Stimulated activated naive CD4-positive, alpha-beta T cell (primary cell): ENCODE results near the gene ZNF536.
"Not testable (repeated sequence)": the region's sequence is repeated elsewhere in the genome, so short reads cannot be mapped to it uniquely, and the experiment has no call there.

ENCODE experiments used
- DNase-seq, 6 experiments: peaks; one replicate each; lab custom pipeline; 2025; lab: John Stamatoyannopoulos, UW

ZNF536 gene

DNA sequence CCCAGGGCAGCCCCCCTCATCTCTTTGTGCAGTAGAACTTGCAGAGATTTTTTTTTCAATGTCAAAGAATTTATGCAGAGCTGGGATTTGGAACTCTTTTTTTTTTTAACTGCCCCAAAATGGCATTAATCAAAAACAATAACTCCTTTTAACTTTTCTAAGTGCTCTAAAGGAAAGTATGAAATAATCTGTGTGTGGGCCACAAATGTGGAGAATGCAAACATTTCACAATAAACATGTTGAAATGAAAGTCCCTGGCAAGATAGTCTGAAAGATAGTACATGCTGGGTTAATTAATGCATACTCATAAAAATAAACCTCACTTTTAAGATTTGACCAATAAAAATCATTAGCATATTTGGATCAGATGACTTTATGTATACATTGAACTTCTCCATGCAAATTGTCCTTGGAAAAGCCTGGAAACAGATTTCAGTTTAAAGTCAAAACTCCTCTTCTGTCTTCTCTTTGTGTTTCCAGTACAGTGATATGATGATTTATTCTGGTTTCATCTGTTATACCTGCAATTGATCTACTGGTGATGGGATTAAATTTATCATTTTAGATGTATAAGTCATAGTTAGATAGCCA lies 30.5 kb upstream of the ZNF536 start:
- DNase-seq: no peak

DNA sequence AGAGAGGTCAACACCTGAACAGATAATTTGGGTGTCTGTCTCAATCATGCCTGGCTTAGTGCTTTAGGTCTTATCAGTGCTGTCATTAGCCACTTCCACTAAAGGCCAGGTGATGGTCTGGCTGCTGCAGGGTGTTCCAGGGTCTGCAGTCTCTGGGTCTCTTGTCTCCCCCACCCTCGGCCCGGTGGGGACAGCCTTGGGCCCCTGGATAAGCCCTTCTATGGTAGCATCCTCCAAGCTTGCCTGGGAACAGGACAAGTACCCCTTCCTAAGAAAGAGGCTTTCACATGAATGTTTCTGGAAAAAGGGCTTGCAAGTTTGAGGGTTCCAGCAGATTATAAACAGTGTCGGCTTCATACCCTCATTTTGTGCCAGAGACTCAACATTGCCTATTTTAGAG lies 29.3 kb upstream of the ZNF536 start:
- no peak for DNase-seq

DNA sequence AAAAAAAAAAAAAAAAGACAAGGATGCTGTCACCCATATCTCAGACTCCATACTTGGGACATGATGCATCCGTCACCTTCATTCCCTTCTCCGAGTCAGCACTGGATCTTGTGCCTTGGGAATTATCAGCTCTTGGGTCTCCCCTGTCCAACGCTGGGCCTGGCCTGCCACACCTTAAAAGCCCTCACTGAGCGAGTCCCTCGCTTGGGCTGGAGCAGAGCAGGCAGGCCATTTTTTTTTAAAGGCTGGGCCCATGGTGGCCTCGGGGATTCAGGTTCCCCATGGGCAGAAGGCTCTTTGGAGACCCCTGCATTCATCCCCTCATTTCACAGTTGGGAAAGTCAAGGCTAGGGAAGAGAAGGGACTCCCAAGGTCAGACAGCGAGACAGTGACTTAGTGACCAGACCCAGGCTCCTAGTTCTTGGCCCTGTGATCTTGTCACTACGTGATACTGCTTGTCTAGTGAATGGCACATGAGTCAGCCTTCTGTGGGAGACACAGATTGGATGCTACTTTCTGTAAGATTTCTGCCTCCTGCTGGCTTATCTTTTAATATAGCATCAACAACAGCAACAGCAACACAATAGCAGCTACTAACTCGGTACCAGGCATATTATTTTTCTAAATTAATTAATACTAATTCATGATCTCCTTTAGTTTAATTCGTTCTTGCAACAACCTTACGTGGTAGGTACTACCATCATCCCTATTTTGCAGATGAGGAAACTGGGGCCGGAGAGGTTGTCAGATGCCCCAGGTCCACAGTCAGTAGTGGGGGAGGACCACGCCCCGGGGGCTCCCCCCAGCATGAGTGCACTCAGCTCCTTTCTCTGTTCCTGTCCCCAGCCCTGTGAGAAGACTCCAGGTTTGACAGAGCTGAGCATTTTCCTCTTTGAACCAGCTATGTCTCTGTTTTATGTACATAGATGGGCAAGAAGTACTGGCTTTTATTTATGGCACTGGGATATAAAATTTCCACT lies 27.4 kb upstream of the ZNF536 start:
- peak in 1 of 6 experiments; percentile 1 for DNase-seq

DNA sequence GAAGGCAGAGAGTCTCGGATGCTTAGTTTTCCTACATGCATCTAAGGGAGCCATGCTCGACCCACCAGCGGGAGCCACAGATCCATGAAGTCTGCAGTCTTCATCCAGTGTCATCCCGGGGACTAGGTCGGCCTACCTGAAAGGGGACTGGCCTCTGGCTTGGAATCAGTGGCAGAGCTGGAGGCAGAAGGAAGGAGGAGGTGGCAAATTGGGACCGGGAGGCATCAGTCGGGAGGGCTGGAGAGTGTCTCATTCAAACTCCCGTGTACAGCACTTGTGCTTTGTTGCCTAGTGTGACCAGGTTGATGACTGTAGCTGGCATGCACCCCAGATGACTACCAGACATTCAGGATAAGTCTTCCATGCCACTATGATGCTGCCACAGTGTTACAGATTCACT lies 26.5 kb upstream of the ZNF536 start:
- no peak for DNase-seq

DNA sequence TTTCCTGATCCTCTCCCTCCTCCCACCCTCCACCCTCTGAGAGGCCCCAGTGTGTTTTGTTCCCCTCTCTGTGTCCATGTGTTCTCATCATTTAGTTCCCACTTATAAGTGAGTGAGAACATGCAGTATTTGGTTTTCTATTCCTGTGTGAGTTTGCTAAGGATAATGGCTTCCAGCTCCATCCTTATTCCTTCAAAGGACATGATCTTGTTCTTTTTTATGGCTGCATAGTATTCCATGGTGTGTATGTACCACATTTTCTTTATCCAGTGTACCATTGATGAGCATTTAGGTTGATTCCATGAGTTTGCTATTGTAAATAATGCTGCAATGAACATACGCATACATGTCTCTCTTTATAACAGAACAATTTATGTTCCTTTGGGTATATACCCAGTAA lies 25.7 kb upstream of the ZNF536 start:
- DNase-seq: not testable (repeated sequence)

DNA sequence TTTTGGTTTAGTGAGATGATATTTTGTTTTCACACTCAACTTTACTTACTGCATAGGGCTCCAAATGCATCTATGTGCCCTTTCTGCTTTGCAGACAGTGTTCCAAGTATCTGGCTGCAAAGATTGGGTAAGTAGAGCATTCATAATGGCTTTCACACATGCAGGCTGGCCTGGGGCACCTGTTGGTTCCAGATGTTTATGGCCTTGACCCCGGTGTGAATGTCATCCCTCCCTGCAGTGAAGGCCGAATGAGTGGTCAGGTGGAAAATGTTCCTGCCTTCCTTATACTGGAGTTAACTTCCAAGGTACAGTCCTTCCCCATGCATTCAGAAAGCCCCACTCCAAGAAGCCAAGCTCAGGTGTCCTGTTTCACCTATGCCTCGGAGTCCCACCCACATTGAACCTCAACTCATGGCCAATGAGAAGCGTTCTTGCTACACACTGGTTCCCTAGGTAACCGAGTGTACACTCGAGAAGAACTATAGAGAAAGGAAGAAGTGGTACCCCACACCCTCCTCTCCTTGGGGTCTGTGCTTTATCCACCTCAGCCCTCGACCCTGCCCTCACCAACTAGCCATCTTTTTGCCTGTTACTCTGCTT lies 23.0 kb upstream of the ZNF536 start:
- DNase-seq: no peak

DNA sequence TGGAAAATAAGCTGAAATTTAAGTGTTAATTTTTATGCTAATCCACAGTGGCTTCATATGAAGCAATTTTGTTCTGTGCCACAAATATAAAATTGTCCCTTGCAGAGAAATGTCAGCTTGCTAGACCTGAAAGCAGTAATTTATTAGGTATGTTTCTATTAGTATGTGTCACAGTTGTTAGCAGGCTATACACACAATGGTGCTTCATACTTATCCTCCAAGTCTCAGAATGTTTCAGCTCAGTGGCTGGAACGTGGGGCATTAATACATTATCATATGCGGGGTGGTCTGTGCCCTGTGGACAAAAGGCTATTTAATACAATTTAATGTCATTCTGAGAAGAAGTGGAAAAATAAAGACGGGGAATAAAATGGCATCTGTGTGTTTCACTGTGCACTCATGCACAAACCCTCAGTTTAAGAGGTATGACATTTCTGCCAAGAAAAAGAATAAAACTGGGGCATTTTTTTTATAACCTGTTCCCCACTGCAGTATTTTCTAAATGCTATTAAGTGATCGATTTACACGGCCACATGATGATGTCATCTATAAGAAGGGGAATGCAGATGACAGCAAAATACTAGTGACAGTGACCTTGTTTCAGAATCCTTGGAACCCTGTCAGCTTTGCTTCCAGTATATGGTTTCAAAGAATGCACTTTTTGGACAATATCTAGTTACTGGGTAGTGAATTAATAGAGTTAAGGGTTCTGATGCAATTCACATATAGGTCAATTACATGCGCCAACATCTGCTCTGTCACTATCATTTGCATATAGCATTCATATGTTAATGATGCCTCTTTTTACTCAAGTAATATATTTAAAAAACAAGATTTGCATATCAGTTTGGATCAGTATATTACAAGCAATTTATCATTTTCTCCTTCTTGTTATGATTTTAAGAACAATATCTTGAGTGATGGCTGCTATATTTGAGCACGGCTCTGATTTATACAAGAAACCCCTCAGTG lies 21.2 kb upstream of the ZNF536 start:
- DNase-seq: no peak

DNA sequence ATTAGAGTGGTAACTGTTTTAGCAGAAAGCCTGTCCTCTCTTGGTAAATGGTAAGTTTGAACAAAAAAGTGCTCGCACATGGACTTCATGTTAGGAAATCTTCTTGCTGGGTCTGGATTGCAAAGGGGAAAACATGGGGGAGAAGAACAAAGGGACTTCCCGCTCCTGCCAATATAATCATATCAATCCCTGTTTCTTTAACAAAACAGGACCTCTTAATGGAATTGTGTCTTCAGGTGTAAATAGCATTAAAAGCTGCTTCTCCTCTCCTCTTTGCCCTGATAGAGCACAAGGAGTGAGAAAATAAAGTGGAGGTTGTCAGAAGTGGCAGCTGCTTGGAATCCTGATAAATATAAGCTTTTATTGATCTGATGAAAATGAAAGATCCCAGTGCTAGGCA lies 20.4 kb upstream of the ZNF536 start:
- no peak for DNase-seq

DNA sequence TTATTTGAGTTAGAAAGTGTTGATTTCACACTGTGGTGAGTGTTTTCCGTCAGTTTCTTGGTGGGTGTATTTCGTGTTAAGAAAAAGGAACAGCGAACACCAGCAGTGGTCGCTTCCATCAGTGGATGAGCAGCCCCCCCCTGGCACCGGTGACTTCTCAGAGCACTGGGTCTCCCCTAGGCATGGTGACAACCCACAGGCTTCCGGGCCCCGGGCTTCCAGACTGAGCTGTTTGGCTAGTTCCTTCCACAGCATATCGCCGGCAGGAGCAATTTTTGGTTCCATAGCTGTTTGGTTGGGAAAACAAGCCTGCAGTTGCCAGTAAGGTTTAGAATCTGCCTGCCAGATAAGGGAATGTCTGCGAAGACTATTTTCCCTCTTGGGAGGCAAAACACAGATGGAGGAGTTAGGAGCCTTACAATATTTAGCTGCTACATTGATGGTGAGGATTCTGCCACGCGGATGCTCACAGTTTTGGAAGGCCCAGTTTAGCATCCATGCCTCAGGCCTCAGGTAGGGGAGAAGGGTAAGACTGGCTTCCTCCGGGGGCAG lies 18.7 kb upstream of the ZNF536 start:
- no peak for DNase-seq

DNA sequence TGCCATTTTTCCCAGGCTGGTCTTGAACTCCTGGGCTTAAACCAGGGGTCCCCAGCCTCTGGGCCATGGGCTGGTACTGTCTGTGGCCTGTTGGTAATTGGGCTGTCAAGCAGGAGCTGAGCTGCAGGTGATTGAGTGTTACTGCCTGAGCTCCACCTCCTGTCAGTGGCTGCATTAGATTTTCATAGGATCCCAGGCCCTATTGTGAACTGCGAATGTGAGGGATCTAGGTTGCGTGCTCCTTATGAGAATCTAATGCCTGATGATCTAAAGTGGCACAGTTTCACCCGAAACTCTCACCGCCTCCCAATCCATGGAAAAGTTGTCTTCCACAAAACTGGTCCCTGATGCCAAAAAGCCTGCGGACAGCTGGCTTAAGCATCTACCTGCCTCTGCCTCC lies 16.6 kb upstream of the ZNF536 start:
- DNase-seq: no peak

DNA sequence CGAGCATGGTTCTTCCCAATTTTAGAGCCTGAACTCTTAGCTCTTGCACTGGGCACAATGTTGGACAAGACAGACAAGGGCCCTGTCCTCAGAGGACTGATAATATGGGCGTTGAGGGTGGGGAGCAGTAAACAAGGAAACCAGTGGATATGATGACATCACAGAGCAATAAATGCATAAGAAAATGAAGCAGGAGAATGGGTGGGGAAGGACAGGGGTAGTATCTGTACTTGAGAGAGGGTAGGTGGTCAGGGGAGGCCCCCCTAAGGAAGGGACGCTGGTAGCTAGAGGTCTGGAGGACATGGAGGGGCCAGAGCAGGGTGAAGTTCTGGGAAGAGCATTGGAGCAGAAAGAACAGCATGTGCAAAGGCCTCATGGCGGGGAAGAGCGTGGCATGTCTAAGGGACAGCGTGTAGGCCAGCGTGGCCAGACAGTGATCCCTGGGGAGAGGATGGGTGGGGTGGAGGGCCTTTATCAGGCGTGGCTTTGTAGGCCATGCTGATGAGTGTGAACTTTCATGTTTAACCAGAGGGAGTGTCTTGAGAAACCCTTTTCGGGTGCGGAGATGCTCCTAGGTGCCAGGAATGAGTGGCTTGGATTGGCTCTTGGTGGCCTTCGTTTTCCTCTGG lies 15.1 kb upstream of the ZNF536 start:
- no peak for DNase-seq

DNA sequence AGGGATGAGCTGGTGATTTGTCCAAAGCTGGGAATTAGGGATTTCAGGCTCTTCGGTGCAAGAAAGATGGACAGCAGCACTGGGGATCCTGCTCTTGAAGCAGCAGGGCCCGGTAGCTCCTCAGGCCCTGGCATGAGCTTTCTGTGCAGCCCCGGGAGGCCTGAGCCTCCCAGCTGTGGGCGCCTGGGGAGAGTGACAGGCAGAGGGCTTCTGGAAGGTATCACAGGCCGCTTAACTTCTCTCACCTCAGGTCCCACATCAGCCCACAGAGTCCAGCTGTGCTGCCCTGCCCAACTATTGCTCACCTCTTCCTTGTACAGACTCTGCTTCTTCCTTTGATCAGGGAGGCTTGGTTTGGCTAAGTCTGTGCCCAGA lies 14.6 kb upstream of the ZNF536 start:
- DNase-seq: no peak

DNA sequence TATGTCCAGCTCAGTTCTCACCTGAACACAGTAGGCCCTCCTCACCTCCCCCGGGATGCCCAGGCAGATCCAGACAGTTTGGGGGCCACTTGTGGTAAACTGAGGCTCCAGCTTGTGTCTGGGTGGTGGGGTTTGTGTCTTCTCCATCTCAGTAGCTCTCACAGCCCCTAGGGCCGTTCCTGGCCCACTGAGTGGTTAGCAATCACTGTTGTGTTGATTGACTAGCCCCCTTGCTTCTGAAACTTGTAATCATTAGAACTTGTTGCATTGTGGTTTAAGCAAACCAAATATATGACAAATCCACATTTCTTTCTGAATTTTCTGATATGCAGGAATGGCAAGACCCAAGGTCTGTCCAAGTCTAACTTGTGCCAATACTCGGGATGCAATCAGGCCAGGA lies 13.9 kb upstream of the ZNF536 start:
- DNase-seq: no peak

DNA sequence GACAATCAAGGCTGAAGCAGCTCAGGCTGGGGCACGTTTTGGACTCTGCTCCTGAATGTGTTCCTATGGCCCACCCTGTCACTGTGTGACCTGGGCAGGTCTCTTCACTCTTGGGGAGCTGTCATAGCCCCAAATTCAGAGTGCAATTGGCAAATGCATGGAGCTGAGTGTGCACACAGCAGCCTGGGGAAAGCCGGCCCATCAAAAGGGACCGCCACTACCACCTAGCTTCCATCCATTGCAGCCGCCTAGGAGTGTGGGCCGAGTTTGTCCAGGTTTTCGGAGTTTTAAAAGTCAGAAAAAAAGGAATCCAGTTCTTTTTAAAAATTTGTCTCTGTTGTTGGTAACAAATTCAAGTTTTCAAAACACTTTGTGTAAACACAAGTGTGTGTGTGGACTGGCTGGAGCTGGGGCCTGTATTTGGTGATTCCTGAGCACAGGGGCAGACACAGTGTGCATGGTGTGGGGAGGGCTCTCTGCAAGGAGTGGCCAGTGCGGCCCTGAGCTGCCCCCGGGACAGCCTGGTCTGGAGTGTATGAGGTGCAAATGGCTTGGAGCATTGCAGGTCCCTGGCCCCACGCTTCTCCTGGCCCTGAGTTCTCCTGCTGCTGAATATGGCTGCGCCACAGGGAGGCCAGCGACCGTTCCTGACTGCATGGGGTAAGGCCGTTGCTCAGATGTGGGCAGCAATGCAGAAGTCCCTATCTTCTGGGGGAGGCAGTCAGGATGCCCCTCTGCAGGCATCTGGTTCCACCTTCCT lies 13.2 kb upstream of the ZNF536 start:
- DNase-seq: no peak

DNA sequence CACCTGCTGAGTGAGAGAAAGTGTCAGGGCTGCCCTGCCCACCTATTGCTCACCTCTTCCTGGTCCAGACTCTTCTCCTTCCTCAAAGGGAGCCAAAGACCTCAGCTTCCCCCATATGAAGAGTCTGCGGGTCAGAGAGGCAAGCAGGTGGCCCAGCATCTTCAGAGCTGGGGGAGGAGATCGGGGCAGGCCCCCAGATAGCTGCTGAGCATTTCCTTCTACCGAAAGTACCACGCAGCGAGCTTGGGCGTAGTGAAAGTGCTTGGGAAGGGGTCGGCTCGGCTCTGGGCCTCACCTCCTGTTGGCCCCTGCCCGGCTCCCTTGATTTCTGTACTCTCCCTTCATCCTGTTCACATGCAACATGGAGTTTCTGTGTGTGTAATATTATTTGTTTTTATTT lies 12.2 kb upstream of the ZNF536 start:
- DNase-seq: no peak

DNA sequence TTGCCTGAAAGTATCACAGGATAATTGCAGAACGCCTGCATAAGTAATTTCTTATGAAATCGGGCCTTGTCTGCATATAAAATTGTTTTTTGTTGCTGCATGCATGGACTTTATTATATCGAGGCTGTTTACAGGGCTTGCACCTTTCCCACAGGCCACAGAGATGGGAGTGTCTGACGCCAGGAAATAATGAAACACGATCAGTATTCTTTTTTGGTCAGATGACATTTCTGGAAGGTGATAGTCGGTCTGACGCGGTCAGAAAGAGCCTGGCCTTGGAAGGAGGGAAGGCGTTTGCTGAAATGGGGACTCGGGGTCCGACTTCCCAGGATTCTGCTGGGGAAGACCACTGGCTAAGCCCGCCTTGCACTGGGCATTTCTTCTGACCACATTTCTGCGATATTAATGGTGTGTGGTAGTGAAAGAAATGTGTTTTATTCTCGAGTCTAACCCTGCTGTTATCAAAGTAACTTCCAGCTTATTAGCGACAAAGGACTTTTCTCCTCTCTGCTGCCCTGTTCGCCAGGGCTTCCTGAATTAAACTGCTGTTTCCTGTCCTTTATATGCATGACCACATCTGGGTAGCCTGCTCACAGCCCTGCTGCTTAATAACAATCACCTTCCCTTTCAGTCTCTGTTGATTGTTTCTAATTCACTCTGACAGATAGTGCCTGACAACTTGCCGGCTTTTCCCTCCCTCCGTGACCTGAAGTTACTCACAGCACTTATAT lies 11.6 kb upstream of the ZNF536 start:
- DNase-seq: no peak

DNA sequence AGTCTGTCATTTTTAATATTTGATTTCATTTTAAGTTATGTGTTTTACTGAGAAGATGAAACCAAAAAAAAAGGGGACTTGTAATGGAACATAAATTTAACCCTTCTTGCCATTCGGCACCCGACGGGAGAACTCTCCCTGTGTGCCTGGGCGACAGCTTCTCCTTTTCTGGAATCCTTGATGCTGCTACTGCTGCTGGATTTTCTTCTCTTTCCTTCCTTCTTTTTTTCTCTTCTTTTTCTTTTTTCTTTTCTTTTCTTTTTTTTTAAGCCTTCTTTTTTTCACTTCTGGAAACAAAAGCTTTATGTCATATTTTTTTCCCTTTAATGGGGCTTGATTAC lies 11.1 kb upstream of the ZNF536 start:
- no peak for DNase-seq

DNA sequence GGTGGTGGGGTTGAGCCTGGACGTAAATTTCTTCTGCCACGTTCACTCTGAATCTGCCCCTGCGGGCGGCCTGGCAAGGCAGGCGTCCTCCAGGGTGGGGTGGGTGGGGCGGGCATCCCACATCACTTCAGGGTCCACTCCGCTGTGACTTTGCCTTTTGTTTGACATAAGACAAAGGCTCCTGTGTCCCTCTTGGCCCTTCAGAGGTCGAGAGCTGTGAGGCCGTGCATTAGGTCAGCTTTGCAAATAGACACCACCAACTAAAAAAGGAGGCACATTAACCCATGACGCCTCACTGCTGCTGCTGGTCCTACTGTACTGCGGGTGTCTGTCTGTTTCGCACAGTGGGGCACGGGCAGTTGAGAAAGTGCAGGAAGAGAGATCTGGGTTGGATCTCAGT lies 10.5 kb upstream of the ZNF536 start:
- DNase-seq: no peak

DNA sequence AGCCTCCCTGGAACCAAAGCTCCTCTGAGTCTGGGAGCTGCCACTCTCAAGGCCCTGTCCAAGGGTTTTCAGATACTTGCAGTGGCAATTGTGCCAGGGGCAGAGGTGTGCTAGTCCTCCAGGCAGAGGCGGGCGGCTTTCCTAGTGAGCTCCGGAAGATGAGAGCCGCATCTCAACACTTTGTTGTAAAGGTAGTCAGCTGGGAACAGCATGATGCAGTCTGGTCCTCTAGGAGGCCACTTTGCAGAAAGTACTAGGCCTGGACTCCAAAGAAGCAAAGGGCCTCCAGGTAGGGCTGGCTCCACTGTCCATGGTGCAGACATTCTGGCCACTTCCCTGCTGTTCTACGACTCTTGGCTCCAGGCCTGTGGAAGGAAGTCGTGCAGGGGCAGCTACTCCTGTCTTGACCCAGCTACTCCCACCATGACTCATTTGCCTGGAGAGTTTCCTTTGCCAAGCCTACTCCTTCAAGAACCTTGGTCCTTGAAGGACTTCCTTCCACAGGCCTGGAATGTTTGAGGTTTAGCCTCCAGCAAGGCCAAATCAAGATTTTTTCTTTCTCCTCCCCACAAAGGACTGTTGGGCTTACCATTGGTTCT lies 9.9 kb upstream of the ZNF536 start:
- DNase-seq: no peak

DNA sequence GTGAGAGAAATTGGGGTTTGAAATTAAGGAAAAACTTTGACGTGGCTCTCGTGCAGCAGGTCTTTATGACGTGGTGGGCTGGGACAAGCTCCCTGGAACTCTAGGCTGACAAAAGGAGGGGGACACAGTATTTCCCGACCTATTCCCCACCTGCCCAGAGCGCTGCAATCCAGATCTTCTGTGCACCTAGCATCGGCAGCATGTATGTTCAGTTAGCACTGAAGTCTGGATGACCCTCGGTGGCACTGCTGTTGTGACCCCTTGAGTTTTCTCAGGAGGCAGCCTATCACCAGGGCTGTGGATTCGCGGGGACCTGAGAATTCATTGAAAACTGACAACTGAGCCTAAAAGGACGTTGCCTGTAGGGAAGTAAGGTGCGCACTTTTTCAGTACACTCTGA lies 9.1 kb upstream of the ZNF536 start:
- no peak for DNase-seq
